ENCODE measurements around the gene UTP25. TPM values are rescaled to one million over a fixed set of nuclear protein-coding genes. Genes with fewer than 3 reads are reported as not detected.

The UTP25 gene
- polyA plus RNA-seq (12.3 to 13.3 TPM (median 12.4 TPM) in 3 replicates), polyA minus RNA-seq (7.6 to 21.0 TPM (median 15.9 TPM) in 3 replicates)
- 6.7 TPM for polyA plus RNA-seq (2011; ENCODE audit: low read depth)
- 5.8 and 11.1 TPM in 2 replicates for polyA plus RNA-seq (2011; cell fraction: cytosol; rRNA removed)
- polyA plus RNA-seq (2011; cell fraction: nucleus; rRNA removed) = 22.9 and 25.9 TPM in 2 replicates
- 6.9 and 8.0 TPM in 2 replicates for polyA plus RNA-seq (2012; ENCODE audit: low replicate concordance)
- 3.8 TPM for polyA minus RNA-seq (2011; cell fraction: cytosol; rRNA and poly(A)+ RNA removed)
- 21.0 and 35.8 TPM in 2 replicates for polyA minus RNA-seq (2011; cell fraction: nucleus; rRNA and poly(A)+ RNA removed)

- no peaks in the 10 kb centered on the region for H3K9me3 ChIP-seq (ENCODE audit: control insufficient read depth, low read depth, low read length)
- H3K79me2 ChIP-seq (ENCODE audit: control insufficient read depth, insufficient read depth, low read length) = peaks cover 23% of the 10 kb centered on the region
- no peak for DNase-seq (ENCODE audit: low read depth, low spot score)
- peaks cover 57% of the 10 kb centered on the region for H3K4me1 ChIP-seq (ENCODE audit: control insufficient read depth, extremely low read depth, insufficient read depth, low read length)
- peak within 1 kb of the TSS; percentile 92 for H3K27ac ChIP-seq (ENCODE audit: control insufficient read depth, insufficient read depth, low read length)
- no peaks in the 10 kb centered on the region for H3K9me1 ChIP-seq (ENCODE audit: control insufficient read depth, extremely low read depth, insufficient read depth, low read length)
- H4K20me1 ChIP-seq (ENCODE audit: control insufficient read depth, extremely low read depth, insufficient read depth, low read length) = no peaks in the 10 kb centered on the region
- no peaks in the 10 kb centered on the region for H3K27me3 ChIP-seq (ENCODE audit: control insufficient read depth, extremely low read depth, insufficient read depth, low read length)
- peak; percentile 95 for FAIRE-seq
- peak within 1 kb of the TSS; percentile 92 for H3K4me2 ChIP-seq (ENCODE audit: control insufficient read depth, extremely low read depth, insufficient read depth, low read depth, low read length)
- dilution Hi-C loops (cut with MboI; ENCODE audit: extremely low pct_ligation_motif_present, low sequenced_read_pairs) = loop anchor here (25.0 kb wide), 1 partner anchor 160 kb away; no protein-coding TSS in a partner anchor
- peak; percentile 76 to 83 (median 77) for TF ChIP-seq CTCF (optimal IDR thresholded peaks at IDR 0.05 in 1 of 3, IDR thresholded peaks at IDR 0.05 in 1 of 3, conservative IDR thresholded peaks at IDR 0.05 in 1 of 3; ENCODE audit: extremely low read depth in 1 of 3, insufficient read depth in 2 of 3, low read length in 3 of 3)
- no peak for TF ChIP-seq EZH2 (IDR thresholded peaks at IDR 0.05; ENCODE audit: low read length)
- H3K9ac ChIP-seq (ENCODE audit: control insufficient read depth, extremely low read depth, insufficient read depth, low read length) = peak within 1 kb of the TSS; percentile 93
- H2AFZ ChIP-seq (ENCODE audit: control insufficient read depth, low read length) = peak within 1 kb of the TSS; percentile 81
- H3K4me3 ChIP-seq (ENCODE audit: control insufficient read depth in 2 of 3, extremely low read depth in 1 of 3, insufficient read depth in 2 of 3, low read depth in 1 of 3, low read length in 3 of 3) = peak within 1 kb of the TSS; percentile 72 to 97 (median 95)
- peaks cover 2 to 13% of the 10 kb centered on the region in 2 experiments for H3K36me3 ChIP-seq (ENCODE audit: control insufficient read depth in 2 of 2, extremely low read depth in 1 of 2, insufficient read depth in 2 of 2, low read length in 2 of 2)
These were observed at the start of gene UTP25 for GRCh38 chr1:209827384-209828262. Gene UTP25 (plus strand): TSS chr1:209827972. CDS start chr1:209828064, 92 bp downstream.

GRCh38 chr1:209778102-209778501, 49.7 kb upstream of the UTP25 start:
- Histone ChIP-seq H3K9me1 (ENCODE audit: control insufficient read depth, extremely low read depth, insufficient read depth, low read length) (peaks cover 2% of the 10 kb centered on the region), H3K9me3 (ENCODE audit: control insufficient read depth, low read depth, low read length) (no peaks in the 10 kb centered on the region), H3K36me3 (ENCODE audit: control insufficient read depth in 2 of 2, extremely low read depth in 1 of 2, insufficient read depth in 2 of 2, low read length in 2 of 2) (peaks cover 5 to 8% of the 10 kb centered on the region in 2 experiments), H3K4me3 (ENCODE audit: control insufficient read depth in 2 of 3, extremely low read depth in 1 of 3, insufficient read depth in 2 of 3, low read depth in 1 of 3, low read length in 3 of 3) (no peak overlapping the region), H3K27ac (ENCODE audit: control insufficient read depth, insufficient read depth, low read length) (no peak overlapping the region), H3K79me2 (ENCODE audit: control insufficient read depth, insufficient read depth, low read length) (no peaks in the 10 kb centered on the region), H4K20me1 (ENCODE audit: control insufficient read depth, extremely low read depth, insufficient read depth, low read length) (no peaks in the 10 kb centered on the region), H3K27me3 (ENCODE audit: control insufficient read depth, extremely low read depth, insufficient read depth, low read length) (no peaks in the 10 kb centered on the region), H3K4me2 (ENCODE audit: control insufficient read depth, extremely low read depth, insufficient read depth, low read depth, low read length) (no peak overlapping the region), H3K9ac (ENCODE audit: control insufficient read depth, extremely low read depth, insufficient read depth, low read length) (no peak overlapping the region), H2AFZ (ENCODE audit: control insufficient read depth, low read length) (no peak overlapping the region), H3K4me1 (ENCODE audit: control insufficient read depth, extremely low read depth, insufficient read depth, low read length) (no peaks in the 10 kb centered on the region)
- TF ChIP-seq CTCF (optimal IDR thresholded peaks at IDR 0.05 in 1 of 3, IDR thresholded peaks at IDR 0.05 in 1 of 3, conservative IDR thresholded peaks at IDR 0.05 in 1 of 3; ENCODE audit: extremely low read depth in 1 of 3, insufficient read depth in 2 of 3, low read length in 3 of 3) (no peak), EZH2 (IDR thresholded peaks at IDR 0.05; ENCODE audit: low read length) (no peak)
- dilution Hi-C loops (cut with MboI; ENCODE audit: extremely low pct_ligation_motif_present, low sequenced_read_pairs) = no loop called here
- FAIRE-seq (no peak), DNase-seq (ENCODE audit: low read depth, low spot score) (no peak)
